Inflammatory macrophage treated with lipopolysaccharide for 1 hour (primary cell): ENCODE measurements around the gene LINC01488.

ENCODE experiments used
- DNase-seq, 2 donors: peaks; one replicate each; pipeline ENCODE4 v3.0.0-alpha.2; 2020 to 2022

LINC01488 gene

GRCh38 chr11:69481393-69481844 lies at the start of gene LINC01488:
LINC01488 (plus strand) TSS chr11:69481663.
- no peak for DNase-seq

GRCh38 chr11:69431893-69432738 lies 49.3 kb upstream of the LINC01488 start:
- no peak for DNase-seq

- no peak for DNase-seq
These were observed 47.7 kb upstream of the LINC01488 start for GRCh38 chr11:69433741-69434140.

- DNase-seq: no peak
These were observed 47.0 kb upstream of the LINC01488 start for GRCh38 chr11:69434471-69434931.

- no peak for DNase-seq
These were observed 46.1 kb upstream of the LINC01488 start for GRCh38 chr11:69435161-69435986.

GRCh38 chr11:69436041-69436982 lies 45.2 kb upstream of the LINC01488 start:
- no peak for DNase-seq

- DNase-seq: no peak
These were observed 44.2 kb upstream of the LINC01488 start for GRCh38 chr11:69437001-69437875.

- no peak for DNase-seq
These were observed 43.6 kb upstream of the LINC01488 start for GRCh38 chr11:69437876-69438205.

GRCh38 chr11:69438286-69438920 lies 43.1 kb upstream of the LINC01488 start:
- no peak for DNase-seq

GRCh38 chr11:69439127-69439526 lies 42.3 kb upstream of the LINC01488 start:
- DNase-seq: no peak

- no peak for DNase-seq
These were observed 41.6 kb upstream of the LINC01488 start for GRCh38 chr11:69439651-69440464.

- peak in 1 of 2 donors; percentile 9 for DNase-seq
These were observed 40.6 kb upstream of the LINC01488 start for GRCh38 chr11:69440876-69441275.

GRCh38 chr11:69442012-69442806 lies 39.3 kb upstream of the LINC01488 start:
- no peak for DNase-seq

- DNase-seq: no peak
These were observed 38.7 kb upstream of the LINC01488 start for GRCh38 chr11:69442807-69443137.

- peak; percentile 89 to 97 for DNase-seq
These were observed 38.1 kb upstream of the LINC01488 start for GRCh38 chr11:69443138-69443967.

- DNase-seq: peak in 1 of 2 donors; percentile 22
These were observed 37.5 kb upstream of the LINC01488 start for GRCh38 chr11:69443968-69444364.

- DNase-seq: peak; percentile 86 to 87
These were observed 36.9 kb upstream of the LINC01488 start for GRCh38 chr11:69444381-69445130.

- peak; percentile 42 to 50 for DNase-seq
These were observed 36.4 kb upstream of the LINC01488 start for GRCh38 chr11:69445131-69445470.
